HG02938 (cell line): ENCODE data around the gene SLC38A11.
"Not testable (repeated sequence)": the region's sequence is repeated elsewhere in the genome, so short reads cannot be mapped to it uniquely, and the experiment has no call there.

ENCODE experiments used
- ATAC-seq: cut with Tn5 transposase; IDR thresholded peaks from one replicate; pipeline ENCODE4 v1.9.1; 2021; ENCODE audit warnings: mild to moderate bottlenecking, moderate library complexity; ENCODE audit not compliant: unreplicated experiment

SLC38A11 gene

GRCh38 chr2:164882276-164882675 lies 73.0 kb downstream of the SLC38A11 start:
- no peak for ATAC-seq

- no peak for ATAC-seq
These were observed 73.8 kb downstream of the SLC38A11 start for GRCh38 chr2:164881524-164881923.

- ATAC-seq = no peak
These were observed 75.3 kb downstream of the SLC38A11 start for GRCh38 chr2:164879901-164880535.

GRCh38 chr2:164877927-164878326 lies 77.4 kb downstream of the SLC38A11 start:
- no peak for ATAC-seq

GRCh38 chr2:164877169-164877568 lies 78.2 kb downstream of the SLC38A11 start:
- no peak for ATAC-seq

- ATAC-seq = no peak
These were observed 79.8 kb downstream of the SLC38A11 start for GRCh38 chr2:164875334-164876205.

GRCh38 chr2:164873210-164873908 lies 82.0 kb downstream of the SLC38A11 start:
- no peak for ATAC-seq

GRCh38 chr2:164871404-164871803 lies 83.9 kb downstream of the SLC38A11 start:
- no peak for ATAC-seq

- no peak for ATAC-seq
These were observed 85.9 kb downstream of the SLC38A11 start for GRCh38 chr2:164869420-164869772.

GRCh38 chr2:164868563-164869419 lies 86.5 kb downstream of the SLC38A11 start:
- no peak for ATAC-seq

- no peak for ATAC-seq
These were observed 87.4 kb downstream of the SLC38A11 start for GRCh38 chr2:164867779-164868397.

- not testable (repeated sequence) for ATAC-seq
These were observed 88.9 kb downstream of the SLC38A11 start for GRCh38 chr2:164866381-164866780.

- no peak for ATAC-seq
These were observed 94.7 kb downstream of the SLC38A11 start for GRCh38 chr2:164860694-164861042.

GRCh38 chr2:164859906-164860693 lies 95.2 kb downstream of the SLC38A11 start:
- ATAC-seq = not testable (repeated sequence)

GRCh38 chr2:164859251-164859818 lies 96.0 kb downstream of the SLC38A11 start:
- no peak for ATAC-seq

- ATAC-seq = no peak
These were observed 103.2 kb downstream of the SLC38A11 start for GRCh38 chr2:164852086-164852485.

GRCh38 chr2:164850235-164850634 lies 105.1 kb downstream of the SLC38A11 start:
- ATAC-seq = no peak

GRCh38 chr2:164849506-164849905 lies 105.8 kb downstream of the SLC38A11 start:
- no peak for ATAC-seq
